ENCODE measurements around the gene OR10H1.
A peak's percentile ranks its signal among the peaks of the same experiment; 100 is the strongest.

OR10H1 gene

GRCh38 chr19:15780610-15781418 lies 34.6 kb downstream of the OR10H1 start:
- Histone ChIP-seq H3K4me1 (ENCODE audit: control insufficient read depth in 2 of 2, insufficient read depth in 1 of 2, low read depth in 1 of 2, low read length in 2 of 2) (peaks cover 0 to 10% of the 10 kb centered on the region in 2 donors), H3K14ac (ENCODE audit: low read length) (no peak overlapping the region), H2BK120ac (ENCODE audit: low read depth, low read length) (no peak overlapping the region), H2AFZ (ENCODE audit: low read length) (peak overlapping the region; percentile 73), H3K18ac (ENCODE audit: low read length) (no peak overlapping the region), H3K4me3 (ENCODE audit: low read length in 2 of 2) (no peak overlapping the region), H2BK5ac (ENCODE audit: low read length) (no peak overlapping the region), H3K23ac (ENCODE audit: low read depth, low read length, poor library complexity) (no peak overlapping the region), H3K4me2 (ENCODE audit: insufficient read depth, low read length, poor library complexity, severe bottlenecking) (no peak overlapping the region), H3K9me3 (replicated peaks in 1 of 2; ENCODE audit: control insufficient read depth in 2 of 2, insufficient read depth in 1 of 2, low read depth in 1 of 2, low read length in 2 of 2) (peaks cover 0 to 38% of the 10 kb centered on the region in 2 donors), H2BK12ac (ENCODE audit: low read length) (no peak overlapping the region), H3K9ac (ENCODE audit: low read depth, low read length, poor library complexity) (no peak overlapping the region), H4K91ac (ENCODE audit: low read depth, low read length, poor library complexity) (no peak overlapping the region), H2AK5ac (ENCODE audit: low read depth, low read length) (no peak overlapping the region), H3K36me3 (replicated peaks in 1 of 2; ENCODE audit: control insufficient read depth in 2 of 2, insufficient read depth in 2 of 2, low read length in 2 of 2) (no peaks in the 10 kb centered on the region), H4K8ac (ENCODE audit: low read depth, low read length) (no peak overlapping the region), H3K4ac (ENCODE audit: low read length) (no peak overlapping the region), H3K79me1 (ENCODE audit: low read depth, low read length) (no peaks in the 10 kb centered on the region), H3K27me3 (ENCODE audit: control insufficient read depth in 3 of 3, insufficient read depth in 3 of 3, low read depth in 1 of 3, low read length in 3 of 3) (no peaks in the 10 kb centered on the region), H2BK15ac (ENCODE audit: low read length) (no peak overlapping the region), H3K27ac (replicated peaks; ENCODE audit: low read length) (peak overlapping the region; percentile 56)
- WGBS, 2 donors (ENCODE audit: extremely low coverage in 2 of 2, insufficient read length in 2 of 2, insufficient replicate concordance in 1 of 2), result no CpG with 5 or more reads among the region's 7 CpGs
- no peak for DNase-seq (ENCODE audit: low spot score)

- H3K36me3 ChIP-seq (replicated peaks in 1 of 2; ENCODE audit: control insufficient read depth in 2 of 2, insufficient read depth in 2 of 2, low read length in 2 of 2), result no peaks in the 10 kb centered on the region
- no peak overlapping the region for H3K4ac ChIP-seq (ENCODE audit: low read length)
- no peak overlapping the region for H3K23ac ChIP-seq (ENCODE audit: low read depth, low read length, poor library complexity)
- H4K8ac ChIP-seq (ENCODE audit: low read depth, low read length), result no peak overlapping the region
- H3K4me3 ChIP-seq (ENCODE audit: low read length in 2 of 2), result no peak overlapping the region
- H3K27me3 ChIP-seq (ENCODE audit: control insufficient read depth in 3 of 3, insufficient read depth in 3 of 3, low read depth in 1 of 3, low read length in 3 of 3), result no peaks in the 10 kb centered on the region
- peaks cover 0 to 41% of the 10 kb centered on the region in 2 donors for H3K9me3 ChIP-seq (replicated peaks in 1 of 2; ENCODE audit: control insufficient read depth in 2 of 2, insufficient read depth in 1 of 2, low read depth in 1 of 2, low read length in 2 of 2)
- H2BK5ac ChIP-seq (ENCODE audit: low read length), result no peak overlapping the region
- H3K18ac ChIP-seq (ENCODE audit: low read length), result no peak overlapping the region
- H3K14ac ChIP-seq (ENCODE audit: low read length), result no peak overlapping the region
- H2BK12ac ChIP-seq (ENCODE audit: low read length), result no peak overlapping the region
- no peak overlapping the region for H2AK5ac ChIP-seq (ENCODE audit: low read depth, low read length)
- no peak overlapping the region for H2BK15ac ChIP-seq (ENCODE audit: low read length)
- no CpG with 5 or more reads among the region's 10 CpGs for WGBS, 2 donors (ENCODE audit: extremely low coverage in 2 of 2, insufficient read length in 2 of 2, insufficient replicate concordance in 1 of 2)
- no peak overlapping the region for H4K91ac ChIP-seq (ENCODE audit: low read depth, low read length, poor library complexity)
- H2BK120ac ChIP-seq (ENCODE audit: low read depth, low read length), result no peak overlapping the region
- peak overlapping the region; percentile 73 for H2AFZ ChIP-seq (ENCODE audit: low read length)
- H3K9ac ChIP-seq (ENCODE audit: low read depth, low read length, poor library complexity), result no peak overlapping the region
- peaks cover 0 to 10% of the 10 kb centered on the region in 2 donors for H3K4me1 ChIP-seq (ENCODE audit: control insufficient read depth in 2 of 2, insufficient read depth in 1 of 2, low read depth in 1 of 2, low read length in 2 of 2)
- peak overlapping the region; percentile 66 for H3K27ac ChIP-seq (replicated peaks; ENCODE audit: low read length)
- H3K4me2 ChIP-seq (ENCODE audit: insufficient read depth, low read length, poor library complexity, severe bottlenecking), result no peak overlapping the region
- no peak for DNase-seq (ENCODE audit: low spot score)
- H3K79me1 ChIP-seq (ENCODE audit: low read depth, low read length), result no peaks in the 10 kb centered on the region
Observed at GRCh38 chr19:15779756-15780476, 35.5 kb downstream of the OR10H1 start.

GRCh38 chr19:15776991-15777970 lies 38.2 kb downstream of the OR10H1 start:
- no peak overlapping the region for H3K9ac ChIP-seq (ENCODE audit: low read depth, low read length, poor library complexity)
- no peak overlapping the region for H3K14ac ChIP-seq (ENCODE audit: low read length)
- H4K91ac ChIP-seq (ENCODE audit: low read depth, low read length, poor library complexity), result no peak overlapping the region
- no peak overlapping the region for H2BK120ac ChIP-seq (ENCODE audit: low read depth, low read length)
- no peak overlapping the region for H3K4ac ChIP-seq (ENCODE audit: low read length)
- H3K79me1 ChIP-seq (ENCODE audit: low read depth, low read length), result no peaks in the 10 kb centered on the region
- no peak overlapping the region for H2AFZ ChIP-seq (ENCODE audit: low read length)
- no peak overlapping the region for H2AK5ac ChIP-seq (ENCODE audit: low read depth, low read length)
- H3K27ac ChIP-seq (replicated peaks; ENCODE audit: low read length), result no peak overlapping the region
- H2BK12ac ChIP-seq (ENCODE audit: low read length), result no peak overlapping the region
- DNase-seq (ENCODE audit: low spot score), result no peak
- H3K27me3 ChIP-seq (ENCODE audit: control insufficient read depth in 3 of 3, insufficient read depth in 3 of 3, low read depth in 1 of 3, low read length in 3 of 3), result no peaks in the 10 kb centered on the region
- no peak overlapping the region for H3K4me2 ChIP-seq (ENCODE audit: insufficient read depth, low read length, poor library complexity, severe bottlenecking)
- H3K18ac ChIP-seq (ENCODE audit: low read length), result no peak overlapping the region
- H3K36me3 ChIP-seq (replicated peaks in 1 of 2; ENCODE audit: control insufficient read depth in 2 of 2, insufficient read depth in 2 of 2, low read length in 2 of 2), result no peaks in the 10 kb centered on the region
- peaks cover 0 to 10% of the 10 kb centered on the region in 2 donors for H3K4me1 ChIP-seq (ENCODE audit: control insufficient read depth in 2 of 2, insufficient read depth in 1 of 2, low read depth in 1 of 2, low read length in 2 of 2)
- no peak overlapping the region for H4K8ac ChIP-seq (ENCODE audit: low read depth, low read length)
- H2BK5ac ChIP-seq (ENCODE audit: low read length), result no peak overlapping the region
- H3K4me3 ChIP-seq (ENCODE audit: low read length in 2 of 2), result no peak overlapping the region
- no peak overlapping the region for H2BK15ac ChIP-seq (ENCODE audit: low read length)
- H3K23ac ChIP-seq (ENCODE audit: low read depth, low read length, poor library complexity), result no peak overlapping the region
- WGBS, 2 donors (ENCODE audit: extremely low coverage in 2 of 2, insufficient read length in 2 of 2, insufficient replicate concordance in 1 of 2), result no CpG with 5 or more reads among the region's 9 CpGs
- peaks cover 0 to 43% of the 10 kb centered on the region in 2 donors for H3K9me3 ChIP-seq (replicated peaks in 1 of 2; ENCODE audit: control insufficient read depth in 2 of 2, insufficient read depth in 1 of 2, low read depth in 1 of 2, low read length in 2 of 2)
